ENCODE measurements around the gene TUBGCP6.

TUBGCP6 gene, protein sequence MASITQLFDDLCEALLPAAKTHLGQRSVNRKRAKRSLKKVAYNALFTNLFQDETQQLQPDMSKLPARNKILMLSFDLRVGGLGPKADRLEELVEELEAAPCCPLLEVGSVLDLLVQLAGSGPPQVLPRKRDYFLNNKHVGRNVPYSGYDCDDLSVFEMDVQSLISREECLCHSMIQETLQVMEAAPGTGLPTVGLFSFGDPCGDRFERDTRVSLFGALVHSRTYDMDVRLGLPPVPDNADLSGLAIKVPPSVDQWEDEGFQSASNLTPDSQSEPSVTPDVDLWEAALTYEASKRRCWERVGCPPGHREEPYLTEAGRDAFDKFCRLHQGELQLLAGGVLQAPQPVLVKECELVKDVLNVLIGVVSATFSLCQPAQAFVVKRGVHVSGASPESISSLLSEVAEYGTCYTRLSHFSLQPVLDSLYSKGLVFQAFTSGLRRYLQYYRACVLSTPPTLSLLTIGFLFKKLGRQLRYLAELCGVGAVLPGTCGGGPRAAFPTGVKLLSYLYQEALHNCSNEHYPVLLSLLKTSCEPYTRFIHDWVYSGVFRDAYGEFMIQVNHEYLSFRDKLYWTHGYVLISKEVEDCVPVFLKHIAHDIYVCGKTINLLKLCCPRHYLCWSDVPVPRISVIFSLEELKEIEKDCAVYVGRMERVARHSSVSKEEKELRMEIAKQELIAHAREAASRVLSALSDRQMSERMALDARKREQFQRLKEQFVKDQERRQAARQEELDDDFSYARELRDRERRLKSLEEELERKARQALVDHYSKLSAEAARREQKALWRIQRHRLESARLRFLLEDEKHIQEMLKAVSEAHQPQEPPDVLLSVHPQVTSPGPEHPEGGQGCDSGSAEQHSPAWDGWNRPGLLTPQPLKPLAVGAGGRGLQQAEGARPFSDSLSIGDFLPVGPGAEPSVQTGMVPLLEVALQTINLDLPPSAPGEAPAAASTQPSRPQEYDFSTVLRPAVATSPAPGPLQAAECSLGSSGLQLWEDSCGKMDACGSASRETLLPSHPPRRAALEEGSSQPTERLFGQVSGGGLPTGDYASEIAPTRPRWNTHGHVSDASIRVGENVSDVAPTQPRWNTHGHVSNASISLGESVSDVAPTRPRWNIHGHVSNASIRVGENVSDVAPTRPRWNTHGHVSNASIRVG (N-terminal part only)

GRCh38 chr22:50244420-50245213, at the start of gene TUBGCP6:
TUBGCP6 (minus strand) TSS chr22:50245023; CDS start chr22:50244459, 564 bp downstream.
- peak; percentile 61 to 68 for DNase-seq (ENCODE audit: low read depth in 2 of 2)

- DNase-seq (ENCODE audit: low read depth in 2 of 2), result no peak
Measured at GRCh38 chr22:50294319-50294656, 49.5 kb upstream of the TUBGCP6 start.

- DNase-seq (ENCODE audit: low read depth in 2 of 2), result no peak
Measured at GRCh38 chr22:50293441-50294318, 48.9 kb upstream of the TUBGCP6 start.

- DNase-seq (ENCODE audit: low read depth in 2 of 2), result no peak
Measured at GRCh38 chr22:50292643-50293440, 48.0 kb upstream of the TUBGCP6 start.

DNA sequence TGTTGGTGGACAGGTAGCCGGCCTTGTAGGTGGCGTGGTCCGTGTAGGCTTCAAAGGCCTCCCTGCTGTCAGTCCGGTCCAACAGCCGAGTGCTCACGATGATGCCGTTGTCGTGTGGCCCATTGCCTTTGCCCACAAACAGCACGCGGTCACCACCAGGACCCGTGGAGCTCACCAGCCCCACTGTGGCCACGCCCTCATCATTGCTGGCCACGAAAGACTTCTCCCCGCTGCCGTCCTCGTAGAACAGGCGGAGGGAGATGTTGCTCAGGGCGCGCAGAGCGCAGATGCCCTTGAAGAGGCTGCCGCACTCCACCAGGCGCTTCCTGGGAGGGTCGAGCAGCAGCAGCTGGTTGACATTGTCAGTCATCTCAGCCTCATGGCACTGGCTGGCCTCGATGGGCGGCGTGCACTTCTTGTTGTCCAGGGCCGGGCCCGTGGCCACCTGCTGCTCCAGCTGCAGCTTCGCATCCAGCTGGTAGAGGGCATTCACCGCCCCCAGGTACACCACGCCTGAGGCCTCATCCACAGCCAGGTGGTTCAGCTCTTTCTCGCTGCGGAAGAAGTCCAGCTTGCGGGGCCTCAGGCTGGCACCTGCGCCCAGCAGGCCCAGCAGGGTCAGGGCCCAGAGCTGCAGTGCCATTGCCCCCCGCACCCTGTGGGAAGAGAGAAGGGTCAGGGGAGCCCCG, 45.3 kb upstream of the TUBGCP6 start:
- DNase-seq (ENCODE audit: low read depth in 2 of 2), result no peak

DNA sequence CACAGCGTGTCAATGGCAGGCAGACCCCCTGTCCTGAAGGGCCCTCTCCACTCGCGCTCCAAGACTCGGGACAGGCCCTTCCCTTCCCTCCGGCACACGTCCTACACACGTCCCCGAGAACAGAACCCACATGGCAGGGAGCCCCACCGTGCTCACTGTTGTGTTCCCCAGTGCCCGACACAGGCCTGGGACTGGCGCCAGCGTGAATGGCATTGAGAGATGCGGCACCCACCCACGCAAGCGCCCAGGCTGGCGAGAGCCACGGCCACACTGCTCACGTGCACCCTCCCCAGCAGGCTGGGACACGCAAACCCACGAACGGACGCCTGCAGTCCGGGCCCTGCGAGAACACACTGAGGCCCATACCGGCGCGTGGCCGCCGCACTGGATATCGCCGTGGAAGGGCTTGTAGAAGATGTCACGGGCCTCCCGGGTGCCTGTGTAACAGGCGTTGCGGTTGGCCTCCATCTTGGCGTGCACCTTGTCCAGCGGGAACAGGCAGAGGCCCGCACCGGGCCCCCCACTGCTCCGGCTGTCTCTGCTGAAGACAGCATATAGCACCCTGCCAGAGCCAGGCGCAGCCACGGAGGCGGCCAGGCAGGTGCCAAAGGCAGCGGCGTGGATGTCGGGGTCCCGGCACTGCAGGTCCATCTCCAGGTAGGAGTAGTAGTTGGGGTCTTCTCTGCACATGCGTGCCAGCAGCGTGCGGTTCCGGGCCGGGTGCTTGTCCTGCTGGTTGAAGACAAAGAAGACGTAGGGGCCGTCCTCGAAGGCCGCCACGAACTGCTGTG, 44.5 kb upstream of the TUBGCP6 start:
- no peak for DNase-seq (ENCODE audit: low read depth in 2 of 2)

- DNase-seq (ENCODE audit: low read depth in 2 of 2), result no peak
Measured at GRCh38 chr22:50287731-50288130, 42.9 kb upstream of the TUBGCP6 start.

DNA sequence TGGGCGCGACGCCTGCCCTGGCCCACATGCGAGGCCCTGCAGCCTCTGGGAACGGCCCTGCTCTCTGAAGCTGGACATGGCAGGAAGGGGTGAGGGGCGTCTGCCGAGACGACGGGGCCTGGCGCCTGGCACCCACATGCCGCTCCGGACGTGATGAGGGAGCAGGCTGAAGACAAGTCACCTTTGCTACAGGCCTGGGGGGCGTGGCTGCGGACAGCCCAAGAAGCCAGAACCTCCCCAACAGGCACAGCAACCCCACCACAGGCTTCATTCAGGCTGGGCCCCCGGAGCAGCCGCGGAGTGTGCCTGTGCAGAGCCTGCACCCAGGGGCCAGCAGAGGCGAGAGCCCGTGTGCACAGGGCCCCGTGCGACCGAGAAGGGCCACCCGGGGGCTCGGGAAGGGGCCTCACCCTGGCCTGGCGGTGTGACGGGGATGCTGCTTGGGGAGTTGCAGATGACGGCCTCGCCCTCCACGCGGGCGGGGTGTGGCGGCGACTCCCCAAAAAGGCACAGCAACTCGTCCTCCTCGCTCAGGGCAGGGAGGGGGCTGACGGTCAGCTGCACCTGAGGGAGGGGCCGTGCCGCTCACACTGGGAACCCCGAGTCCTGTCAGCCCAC, 42.0 kb upstream of the TUBGCP6 start:
- DNase-seq (ENCODE audit: low read depth in 2 of 2), result no peak

DNA sequence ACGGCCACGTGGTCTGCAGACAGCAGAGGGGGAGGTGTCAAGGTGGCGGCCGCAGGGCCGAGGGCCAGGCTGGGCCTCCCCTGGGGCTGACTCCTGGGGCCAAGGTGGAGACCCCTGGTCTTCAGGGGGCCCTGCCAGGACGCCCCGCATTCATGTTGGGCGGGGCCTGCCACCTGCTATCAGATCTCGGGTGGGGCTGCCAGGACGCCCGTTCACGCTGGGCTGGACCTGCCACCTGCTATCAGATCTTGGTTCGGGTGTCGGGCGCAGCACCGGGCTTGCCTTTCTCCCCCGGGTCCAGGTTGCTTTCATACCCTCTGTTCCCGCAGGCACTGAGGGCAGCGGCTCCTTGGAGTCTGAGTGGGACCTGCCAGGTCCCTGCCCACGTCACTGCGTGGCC, 41.5 kb upstream of the TUBGCP6 start:
- no peak for DNase-seq (ENCODE audit: low read depth in 2 of 2)

GRCh38 chr22:50285568-50286229, 40.9 kb upstream of the TUBGCP6 start:
- no peak for DNase-seq (ENCODE audit: low read depth in 2 of 2)

- no peak for DNase-seq (ENCODE audit: low read depth in 2 of 2)
Measured at GRCh38 chr22:50284479-50284878, 39.7 kb upstream of the TUBGCP6 start.

DNA sequence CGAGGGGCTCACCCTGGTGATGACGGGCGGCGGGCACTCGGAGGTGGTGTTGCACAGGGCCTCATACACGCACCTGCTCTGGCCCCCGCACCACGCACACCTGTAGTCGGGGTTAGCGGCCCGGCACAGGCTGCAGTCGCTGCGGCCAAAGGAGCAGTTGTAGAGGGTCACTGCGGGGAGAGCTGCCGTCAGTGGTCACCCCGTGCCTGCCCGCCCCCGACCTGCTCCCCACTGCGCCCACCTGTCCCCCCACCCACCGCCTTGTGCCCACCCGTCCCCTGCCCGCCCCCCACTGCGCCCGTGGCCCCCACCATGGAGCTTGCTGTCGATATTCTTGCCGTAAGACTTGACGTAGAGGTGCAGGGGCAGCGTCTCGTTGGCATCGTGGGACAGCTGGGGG, 39.0 kb upstream of the TUBGCP6 start:
- DNase-seq (ENCODE audit: low read depth in 2 of 2), result no peak

DNA sequence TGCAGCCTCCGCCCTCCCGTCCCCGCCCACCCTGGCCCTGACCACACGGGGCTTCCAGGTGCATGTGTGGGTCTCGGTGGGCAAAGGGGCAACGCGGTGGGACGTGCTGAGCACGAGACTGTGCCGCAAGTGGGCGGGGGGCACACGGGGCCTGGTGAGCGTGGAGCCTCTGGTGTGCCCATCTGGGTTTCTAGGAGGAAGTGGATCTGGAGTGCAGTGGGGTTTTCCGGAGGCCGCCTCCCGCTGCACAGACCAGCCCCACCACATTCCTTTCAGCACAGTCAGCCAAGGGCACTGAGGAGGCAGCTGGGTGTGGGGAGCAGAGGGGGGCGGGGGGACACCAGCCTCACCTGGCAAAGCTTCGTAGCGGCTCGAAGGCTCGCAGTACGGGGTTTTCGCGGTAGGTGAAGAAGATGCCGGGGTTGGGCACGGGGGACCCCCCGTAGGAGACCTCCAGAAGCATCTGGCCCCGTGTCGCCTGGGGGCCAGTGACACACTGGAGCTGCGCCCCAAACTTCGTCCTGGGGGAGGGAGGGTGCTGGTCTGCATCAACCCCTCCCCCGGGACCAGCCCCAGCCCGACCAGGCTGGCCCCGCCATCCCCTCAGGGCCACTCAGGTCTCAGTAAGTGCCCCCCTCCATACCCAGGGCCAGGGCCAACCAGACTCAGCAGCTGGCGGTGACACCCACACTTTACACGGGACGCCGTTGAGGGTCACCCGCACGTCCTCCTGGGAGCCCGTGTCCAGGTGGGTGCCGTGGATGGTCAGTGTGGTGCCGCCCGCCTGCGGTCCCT, 37.7 kb upstream of the TUBGCP6 start:
- DNase-seq (ENCODE audit: low read depth in 2 of 2), result no peak

GRCh38 chr22:50281957-50282356, 37.1 kb upstream of the TUBGCP6 start:
- no peak for DNase-seq (ENCODE audit: low read depth in 2 of 2)

DNA sequence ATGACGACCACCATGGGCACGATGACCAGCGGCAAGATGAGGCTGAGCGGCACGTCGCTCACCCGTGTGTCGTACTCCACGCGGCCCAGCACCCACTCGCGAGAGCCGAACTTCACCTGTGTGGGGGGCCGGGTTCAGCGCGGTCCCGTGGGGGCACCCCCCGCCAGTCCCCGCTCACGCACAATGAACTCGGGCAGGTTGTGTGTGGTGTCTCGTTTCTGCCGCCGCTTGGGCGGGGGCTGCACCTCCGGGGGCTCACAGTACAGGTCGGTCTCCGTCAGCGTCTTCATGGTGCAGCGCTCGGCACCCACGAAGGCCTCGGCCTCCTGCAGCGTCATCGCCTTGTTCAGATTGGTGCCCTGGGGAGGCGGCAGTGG, 36.5 kb upstream of the TUBGCP6 start:
- no peak for DNase-seq (ENCODE audit: low read depth in 2 of 2)

- DNase-seq (ENCODE audit: low read depth in 2 of 2), result no peak
Measured at GRCh38 chr22:50280708-50281383, 36.0 kb upstream of the TUBGCP6 start.
